Stimulated activated CD8-positive, alpha-beta memory T cell treated with anti-CD3 and anti-CD28 coated beads, Interleukin-12 subunit alpha, Interleukin-12 subunit beta, amount 100 ng/mL, for 24 hours (primary cell): ENCODE measurements around the gene FBRSL1.
"Not testable (repeated sequence)": the region's sequence is repeated elsewhere in the genome, so short reads cannot be mapped to it uniquely, and the experiment has no call there.

Experiments
- DNase-seq: peaks from one replicate; pipeline ENCODE4 v3.0.0-alpha.2; 2020; ENCODE audit errors: extremely low read depth

The FBRSL1 gene

DNA sequence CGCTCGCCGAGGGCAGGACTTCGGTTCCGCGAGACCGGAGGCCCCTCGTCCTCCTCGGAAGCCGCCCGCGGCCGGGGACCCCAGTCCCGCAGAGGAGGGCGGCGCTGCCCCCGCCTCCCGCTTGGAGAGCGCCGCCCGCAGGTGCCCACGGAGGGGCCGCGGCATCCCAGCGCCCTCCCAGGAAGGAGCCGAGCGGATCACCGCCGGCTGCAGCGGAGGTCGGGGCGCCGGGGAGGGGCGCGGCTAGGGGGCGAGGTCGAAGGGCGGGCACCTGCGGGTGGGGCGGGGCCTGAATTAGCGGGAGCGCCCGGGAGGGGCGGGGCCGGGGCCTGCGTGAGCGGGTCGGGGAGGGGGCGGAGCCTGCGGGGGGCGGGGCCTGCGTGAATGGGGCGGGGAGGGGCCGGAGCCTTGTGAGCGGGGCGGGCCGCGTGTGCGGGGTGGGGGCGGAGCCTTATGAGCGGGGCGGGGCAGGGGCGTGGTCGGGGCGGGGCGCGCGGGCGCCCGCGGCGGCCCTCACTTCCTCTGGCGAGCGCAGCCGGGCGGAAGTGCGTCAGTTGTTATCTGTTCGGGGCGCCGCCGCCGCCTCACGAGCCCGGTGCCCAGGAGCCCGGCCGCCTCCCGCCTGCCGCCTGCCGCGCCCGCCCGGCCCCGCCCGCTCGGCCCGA lies at the start of gene FBRSL1:
FBRSL1 (plus strand) TSS at position 550 of the 665 bp plus-strand sequence.
- peak; percentile 86 for DNase-seq

GRCh38 chr12:132440420-132440819 lies 49.5 kb upstream of the FBRSL1 start:
- DNase-seq, result not testable (repeated sequence)

DNA sequence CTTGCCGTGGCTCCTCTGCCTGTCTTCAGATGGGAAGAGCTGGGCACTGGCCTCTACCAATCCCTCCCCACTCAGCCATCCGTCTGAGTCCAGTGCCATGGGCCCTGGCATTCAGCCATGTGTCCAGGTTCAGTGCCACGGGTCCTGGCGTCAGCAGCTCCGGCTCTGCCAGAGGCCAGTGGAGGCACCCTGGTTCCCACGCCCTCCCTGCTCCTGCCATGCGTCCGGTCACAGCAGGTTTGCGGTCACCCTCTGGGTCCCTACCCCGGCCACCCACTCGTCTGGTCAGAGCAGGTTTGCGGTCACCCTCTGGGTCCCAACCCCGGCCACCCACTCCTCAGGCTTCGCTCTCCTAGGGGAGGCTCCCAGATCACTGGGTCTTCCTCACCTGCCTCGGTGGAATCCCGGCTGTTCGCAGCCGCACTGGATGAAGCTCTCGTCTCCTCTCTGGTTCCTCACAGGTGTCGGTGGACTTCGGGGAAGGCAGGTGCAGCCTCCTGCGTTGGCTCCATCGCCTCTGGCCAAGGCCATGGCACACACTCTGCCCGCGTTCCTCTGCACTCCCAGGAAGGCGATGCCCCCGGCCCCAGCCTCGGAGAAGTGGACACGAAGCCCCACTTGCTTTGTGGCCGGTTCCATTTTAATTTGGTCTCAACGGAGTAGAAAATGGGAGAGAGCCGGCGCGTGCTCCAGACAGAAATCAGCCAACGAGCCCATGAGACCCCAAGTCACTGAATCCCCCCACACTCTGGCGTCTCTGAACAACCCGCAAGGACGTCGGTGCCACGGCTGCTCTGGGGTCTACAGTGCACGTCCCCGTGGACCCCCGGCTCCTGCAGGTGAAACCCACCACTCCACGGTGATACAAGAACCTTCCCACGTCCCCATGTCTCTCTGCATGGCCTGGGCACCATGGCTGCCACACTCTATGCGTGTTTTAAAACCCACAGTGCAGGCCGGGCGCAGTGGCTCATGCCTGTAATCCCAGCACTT lies 47.8 kb upstream of the FBRSL1 start:
- DNase-seq, result no peak

DNA sequence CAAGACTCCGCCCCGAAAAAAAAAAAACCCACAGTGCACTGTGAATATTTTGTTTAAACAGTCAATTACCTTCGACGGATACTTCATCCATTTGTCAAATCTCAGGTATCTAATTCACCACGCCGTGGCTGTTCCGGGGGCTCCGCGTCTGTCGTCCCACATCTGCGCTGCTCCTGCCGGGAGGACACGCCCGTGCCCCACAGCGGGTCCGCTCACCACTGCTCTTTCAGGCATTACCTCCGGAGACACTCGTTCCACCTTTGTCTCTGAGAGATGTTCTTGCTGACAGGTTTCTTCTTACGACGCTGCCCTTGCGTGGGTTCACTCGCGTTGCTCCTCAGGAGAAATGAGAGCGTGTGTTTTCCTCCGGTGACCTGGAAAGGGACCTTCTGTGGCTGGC lies 46.9 kb upstream of the FBRSL1 start:
- DNase-seq, result no peak

GRCh38 chr12:132444283-132444682 lies 45.7 kb upstream of the FBRSL1 start:
- no peak for DNase-seq

DNA sequence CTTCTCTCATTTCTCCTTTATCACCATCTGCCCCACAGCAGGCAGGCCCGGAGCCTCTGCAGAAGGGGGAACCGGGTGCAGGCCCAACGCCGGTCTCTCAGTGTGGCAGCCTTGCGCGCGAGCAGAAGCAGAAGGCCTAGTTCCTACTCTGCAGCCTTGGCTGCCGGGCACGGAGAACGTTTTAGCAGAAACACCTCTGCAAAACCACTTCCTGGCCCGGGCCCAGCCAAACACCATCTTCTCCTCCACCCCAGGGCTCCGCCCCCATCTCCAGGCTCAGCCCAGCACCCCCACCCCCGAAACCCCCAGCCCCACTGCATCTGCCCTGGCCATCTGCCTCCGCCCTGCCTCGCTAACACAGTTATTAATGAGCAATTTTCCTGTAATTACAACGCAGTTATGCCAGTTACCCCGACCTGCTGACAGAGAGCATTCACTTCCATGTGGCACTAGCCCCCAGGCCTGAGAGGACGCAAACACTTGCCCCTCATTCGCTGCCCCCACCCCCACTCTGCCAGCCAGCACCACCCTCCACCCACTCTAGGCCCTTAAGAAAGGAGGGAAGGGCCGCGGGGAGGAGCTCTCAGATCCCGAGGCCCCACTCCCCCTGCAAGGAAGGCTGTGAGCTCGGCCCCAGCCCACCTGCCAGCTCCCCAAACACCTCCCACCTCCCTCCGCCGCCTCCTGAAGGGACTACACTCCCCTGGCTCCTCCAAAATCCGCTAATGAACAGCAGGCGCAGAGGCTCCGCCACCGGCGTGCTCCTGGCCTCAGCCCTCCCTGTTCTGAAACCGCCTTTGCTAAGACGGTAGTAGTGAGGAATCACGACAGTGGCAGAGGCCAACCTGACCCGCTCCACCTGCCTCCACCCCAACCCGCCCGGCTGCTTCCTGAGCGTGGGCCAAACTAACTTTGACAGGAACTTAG lies 44.7 kb upstream of the FBRSL1 start:
- peak; percentile 57 for DNase-seq

GRCh38 chr12:132445884-132446632 lies 43.9 kb upstream of the FBRSL1 start:
- no peak for DNase-seq

- no peak for DNase-seq
Measured at GRCh38 chr12:132446633-132447326, 43.2 kb upstream of the FBRSL1 start.

- DNase-seq, result no peak
Measured at GRCh38 chr12:132447327-132447720, 42.6 kb upstream of the FBRSL1 start.

DNA sequence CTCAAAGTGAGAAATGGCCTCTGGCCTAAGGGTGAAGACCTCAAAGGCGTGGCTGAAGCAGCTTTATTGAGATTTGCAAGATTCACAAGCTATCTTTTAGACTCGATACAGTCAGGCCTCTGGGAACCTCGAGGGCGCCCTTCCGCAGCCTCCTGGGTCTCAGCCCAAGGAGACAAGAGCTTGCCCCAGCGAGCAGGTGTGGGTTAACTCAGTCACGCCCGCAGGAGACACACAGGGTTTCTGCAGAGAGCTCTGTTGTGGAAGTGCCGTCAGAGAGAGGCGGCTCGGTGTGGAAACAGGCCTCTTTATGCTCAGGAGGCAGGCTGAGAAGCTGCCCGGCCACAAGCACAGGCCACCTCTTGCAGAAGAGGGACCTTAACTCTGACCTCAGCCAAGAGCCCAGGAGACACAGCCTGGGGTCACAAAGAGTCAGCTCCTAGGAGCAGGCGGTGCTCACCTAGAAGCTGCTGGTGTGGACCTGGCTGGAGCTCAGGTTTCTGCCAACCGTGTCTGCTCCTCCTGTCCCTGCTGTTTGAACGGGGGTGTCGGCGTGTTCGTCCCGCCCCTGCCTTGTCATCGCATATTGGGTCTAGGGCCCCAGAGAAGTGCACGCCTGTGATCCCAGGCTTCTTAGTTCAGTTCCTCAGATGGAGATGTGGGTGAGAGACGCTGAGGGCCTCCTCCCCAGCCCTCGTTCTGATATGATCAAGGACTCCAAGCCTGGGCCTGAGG lies 42.1 kb upstream of the FBRSL1 start:
- DNase-seq, result no peak

- no peak for DNase-seq
Measured at GRCh38 chr12:132448463-132448820, 41.5 kb upstream of the FBRSL1 start.

DNA sequence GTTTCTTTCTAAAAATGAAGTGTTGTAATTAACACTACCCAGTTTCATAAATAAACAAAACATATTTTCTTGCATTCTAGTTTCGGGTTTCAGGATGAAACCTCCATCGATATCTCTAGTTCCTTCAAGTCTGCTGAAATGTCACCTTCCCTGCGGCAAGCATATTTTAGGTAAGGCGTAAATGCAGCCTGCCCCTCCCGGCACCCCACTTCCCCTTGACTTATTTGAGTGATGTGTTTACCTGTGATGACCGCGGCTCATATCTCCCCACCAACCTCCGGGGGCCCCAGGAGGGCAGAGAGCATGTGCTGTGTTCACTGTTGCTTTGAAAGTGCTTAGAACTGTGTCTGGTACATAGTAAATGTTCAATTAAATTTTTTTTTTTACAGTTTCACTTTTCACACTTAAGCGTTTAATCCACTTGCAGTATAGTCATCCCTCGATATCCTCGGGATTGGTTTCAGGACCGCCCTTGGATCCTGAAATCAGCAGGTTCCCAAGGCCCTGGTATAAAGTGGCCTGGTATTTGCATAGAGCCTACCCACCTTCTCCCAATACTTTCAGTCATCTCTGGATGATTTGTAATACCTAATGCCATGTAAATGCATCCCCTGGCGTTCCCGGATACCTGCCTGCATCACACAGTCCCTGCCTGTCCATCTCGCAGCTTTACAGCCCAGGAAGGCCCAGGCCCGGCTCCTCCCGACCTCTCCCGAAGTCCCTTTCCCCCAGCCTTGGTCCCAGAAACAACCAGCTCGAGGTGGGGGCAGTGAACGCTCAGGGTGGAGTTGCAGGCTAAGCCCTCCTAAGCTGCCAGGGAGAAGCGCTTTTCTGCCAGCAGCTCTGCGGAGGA lies 40.2 kb upstream of the FBRSL1 start:
- no peak for DNase-seq

DNA sequence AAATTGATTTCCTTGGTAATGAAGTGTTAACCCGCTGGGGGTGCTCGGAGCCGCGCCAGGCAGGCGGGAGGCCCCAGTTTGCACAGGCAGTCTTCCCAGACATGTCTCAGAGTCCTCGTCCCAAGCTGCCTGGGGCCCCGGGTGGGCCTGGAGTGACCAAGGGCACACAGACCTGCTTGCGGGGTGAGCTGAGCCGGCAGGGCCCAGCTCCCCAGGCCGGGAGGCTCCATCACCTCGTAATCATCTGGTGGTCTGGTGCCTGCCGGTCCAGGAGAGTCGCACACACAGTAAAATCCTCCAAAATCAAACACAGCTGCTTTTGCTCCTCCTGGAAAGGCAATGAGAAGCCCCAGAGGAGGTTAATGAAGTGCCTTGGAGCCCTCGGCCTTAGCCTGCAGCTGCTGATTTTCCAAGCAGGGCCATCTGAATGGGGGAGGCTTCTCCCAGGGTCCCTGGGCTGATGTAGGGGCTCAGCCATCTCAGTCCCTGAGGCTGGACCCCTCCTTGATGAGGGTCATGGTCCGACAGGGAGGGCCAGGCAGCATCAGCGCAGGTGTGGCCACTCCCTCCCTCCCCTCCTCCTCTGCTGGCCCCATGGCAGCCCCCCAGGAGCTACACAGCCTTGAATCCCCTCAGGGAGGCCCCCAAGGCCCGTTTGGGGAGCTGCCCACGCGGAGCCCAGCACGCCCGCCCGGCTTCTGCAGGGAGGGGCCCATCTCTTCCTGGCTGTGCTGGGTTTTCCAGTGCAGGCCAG lies 39.4 kb upstream of the FBRSL1 start:
- no peak for DNase-seq

DNA sequence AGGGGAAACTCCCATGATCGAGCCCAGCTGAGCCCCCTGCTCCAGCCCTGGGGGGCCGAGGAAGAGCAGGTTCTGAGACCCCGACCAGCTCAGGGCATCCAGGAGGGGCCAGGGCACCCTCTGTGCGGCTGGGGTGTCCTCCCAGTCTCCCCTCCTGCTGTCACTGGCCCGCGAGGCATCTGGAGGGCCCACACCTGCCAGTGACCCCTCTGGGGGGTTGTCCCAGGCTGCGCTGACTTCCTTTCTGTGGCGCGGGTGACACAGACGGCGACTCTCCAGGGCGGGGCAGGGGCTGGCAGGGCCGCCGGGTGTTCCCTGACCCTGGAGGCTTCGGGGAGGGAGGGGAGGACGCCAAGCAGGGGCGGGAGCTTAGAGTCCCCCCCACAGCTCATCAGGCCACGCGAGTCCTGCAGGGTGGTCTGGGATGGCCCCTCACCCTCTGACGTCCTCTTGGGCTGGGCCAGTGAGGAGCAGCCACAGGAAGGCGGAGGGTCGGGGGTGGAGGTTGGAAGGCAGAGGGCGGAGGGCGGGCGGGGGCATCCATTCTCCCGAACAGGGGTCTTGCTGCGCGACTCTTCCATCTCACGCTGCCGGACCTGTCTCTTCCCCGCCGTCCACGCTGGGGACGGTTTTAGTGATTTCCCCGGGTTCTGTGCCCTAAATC lies 38.6 kb upstream of the FBRSL1 start:
- DNase-seq, result no peak

GRCh38 chr12:132451836-132452195 lies 38.1 kb upstream of the FBRSL1 start:
- DNase-seq, result no peak

- DNase-seq, result no peak
Measured at GRCh38 chr12:132452596-132453350, 37.2 kb upstream of the FBRSL1 start.
